Neural progenitor cell (in vitro differentiated cells): ENCODE measurements around the gene IFT20. TPM values are rescaled to one million over a fixed set of nuclear protein-coding genes. Genes with fewer than 3 reads are reported as not detected.

ENCODE experiments used
- DNase-seq: peaks from one replicate; pipeline ENCODE4 v3.0.0-alpha.2; 2016; ENCODE audit warnings: low spot score
- H2AFZ ChIP-seq: fragments of 200-600 bp; sonication (generic); replicated peaks from 2 replicates; pipeline ENCODE4 v1.6.1; 2016; ENCODE audit warnings: antibody characterized with exemption
- H3F3A ChIP-seq: fragments of 200-600 bp; sonication (generic); 2 replicates; pipeline ENCODE4 v1.6.1; 2016; ENCODE audit warnings: antibody characterized with exemption, low read depth
- H3K27ac ChIP-seq: fragments of 200-600 bp; sonication (generic); 2 replicates; pipeline ENCODE4 v1.5.1; 2016; ENCODE audit warnings: mild to moderate bottlenecking
- H3K27me3 ChIP-seq: fragments of 200-600 bp; sonication (generic); 2 replicates; pipeline ENCODE4 v1.6.1; 2016; ENCODE audit warnings: mild to moderate bottlenecking, moderate library complexity
- H3K36me3 ChIP-seq: fragments of 200-600 bp; sonication (generic); 2 replicates; pipeline ENCODE4 v1.5.1; 2016
- H3K4me1 ChIP-seq: fragments of 200-600 bp; sonication (generic); 2 replicates; pipeline ENCODE4 v1.6.1; 2016; ENCODE audit warnings: mixed run types
- H3K4me2 ChIP-seq: fragments of 200-600 bp; sonication (generic); 2 replicates; pipeline ENCODE4 v1.6.1; 2016
- H3K4me3 ChIP-seq: fragments of 200-600 bp; sonication (generic); 2 replicates; pipeline ENCODE4 v1.5.1; 2016
- H3K79me2 ChIP-seq: fragments of 200-600 bp; sonication (generic); 2 replicates; pipeline ENCODE4 v1.6.1; 2016; ENCODE audit warnings: low read depth
- H3K9ac ChIP-seq: fragments of 200-600 bp; sonication (generic); 2 replicates; pipeline ENCODE4 v1.6.1; 2016
- H3K9me3 ChIP-seq: fragments of 200-600 bp; sonication (generic); 2 replicates; pipeline ENCODE4 v1.5.1; 2016; ENCODE audit warnings: low read depth
- H4K20me1 ChIP-seq: fragments of 200-600 bp; sonication (generic); 2 replicates; pipeline ENCODE4 v1.6.1; 2016; ENCODE audit warnings: low read depth
- H3K27ac Mint-ChIP-seq: 3 replicates; pipeline ENCODE4 v1.8.0; 2021; ENCODE audit warnings: mixed read lengths
- H3K27me3 Mint-ChIP-seq: 2 replicates; pipeline ENCODE4 v1.8.0; 2022; ENCODE audit warnings: low read depth, mild to moderate bottlenecking, inconsistent platforms, moderate library complexity, mixed read lengths; ENCODE audit not compliant: insufficient read depth
- H3K36me3 Mint-ChIP-seq: 3 replicates; pipeline ENCODE4 v1.8.0; 2021; ENCODE audit warnings: mixed read lengths
- H3K4me1 Mint-ChIP-seq: 3 replicates; pipeline ENCODE4 v1.8.0; 2021; ENCODE audit warnings: mixed read lengths
- H3K4me3 Mint-ChIP-seq: 3 replicates; pipeline ENCODE4 v1.8.0; 2021; ENCODE audit warnings: mild to moderate bottlenecking, moderate library complexity, mixed read lengths
- H3K9me3 Mint-ChIP-seq: 3 replicates; pipeline ENCODE4 v1.8.0; 2020; ENCODE audit warnings: mixed read lengths
- EZH2 ChIP-seq: fragments of 200-600 bp; sonication (generic); IDR thresholded peaks from 2 replicates; pipeline ENCODE4 v1.6.1; 2017; ENCODE audit warnings: antibody characterized with exemption, mild to moderate bottlenecking, moderate library complexity
- EZH2phosphoT487 ChIP-seq: fragments of 200-600 bp; sonication (generic); IDR thresholded peaks from 2 replicates; pipeline ENCODE4 v1.6.1; 2017; ENCODE audit warnings: antibody characterized with exemption
- total RNA-seq: library from RNA; depleted of rRNA; stranded (reverse); fragments of >200 nt; gene quantifications from 2 replicates; pipeline ENCODE4 v1.2.3, GENCODE V29; 2015; ENCODE audit warnings: low replicate concordance
- TF ChIP-seq, protein P1 (sequence below): fragments of 200-600 bp; sonication (generic); IDR thresholded peaks from 2 replicates; pipeline ENCODE4 v1.5.1; 2017; ENCODE audit warnings: antibody characterized with exemption, mild to moderate bottlenecking

The IFT20 gene
- total RNA-seq, 1 donor from 2014 or later = 68.2 TPM

DNA sequence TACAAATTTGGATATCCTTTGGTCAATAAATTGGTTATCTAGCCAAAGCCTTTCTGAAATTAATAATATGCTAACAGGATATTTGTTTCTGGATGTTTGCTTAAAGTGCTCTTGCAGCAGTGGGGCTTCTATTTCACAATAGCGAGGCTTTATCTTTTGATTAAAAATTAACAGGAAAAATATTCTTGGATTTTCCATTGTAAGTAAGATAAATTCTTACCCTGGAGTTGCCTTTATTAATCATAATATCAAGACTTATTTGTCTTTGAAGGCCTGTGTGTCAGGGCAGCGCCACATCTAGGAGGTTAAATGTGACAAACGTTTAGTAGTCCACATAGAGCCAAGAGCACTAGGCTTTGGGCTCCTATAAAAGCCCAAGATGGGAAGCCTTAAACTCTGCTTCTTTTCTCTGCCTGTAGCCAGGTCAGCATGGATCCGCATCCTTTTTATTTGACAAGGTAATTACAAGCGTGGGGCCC, 11.0 kb downstream of the IFT20 start:
- Histone ChIP-seq H3K79me2 (peaks cover 94% of the 10 kb centered on the region), H3K9ac (no peak overlapping the region), H3F3A (peaks cover 24% of the 10 kb centered on the region), H2AFZ (no peak overlapping the region), H3K9me3 (no peaks in the 10 kb centered on the region), H3K4me3 (no peak overlapping the region), H3K36me3 (peaks cover 4% of the 10 kb centered on the region), H4K20me1 (peaks cover 76% of the 10 kb centered on the region), H3K27ac (peak overlapping the region; percentile 13), H3K4me2 (no peak overlapping the region), H3K27me3 (no peaks in the 10 kb centered on the region), H3K4me1 (peaks cover 23% of the 10 kb centered on the region)
- no peak overlapping the region for H3K27ac Mint-ChIP-seq
- no peak for DNase-seq
- no peaks in the 10 kb centered on the region for H3K27me3 Mint-ChIP-seq
- no peak for TF ChIP-seq EZH2phosphoT487
- TF ChIP-seq EZH2 = no peak
- TF ChIP-seq, protein P1, sequence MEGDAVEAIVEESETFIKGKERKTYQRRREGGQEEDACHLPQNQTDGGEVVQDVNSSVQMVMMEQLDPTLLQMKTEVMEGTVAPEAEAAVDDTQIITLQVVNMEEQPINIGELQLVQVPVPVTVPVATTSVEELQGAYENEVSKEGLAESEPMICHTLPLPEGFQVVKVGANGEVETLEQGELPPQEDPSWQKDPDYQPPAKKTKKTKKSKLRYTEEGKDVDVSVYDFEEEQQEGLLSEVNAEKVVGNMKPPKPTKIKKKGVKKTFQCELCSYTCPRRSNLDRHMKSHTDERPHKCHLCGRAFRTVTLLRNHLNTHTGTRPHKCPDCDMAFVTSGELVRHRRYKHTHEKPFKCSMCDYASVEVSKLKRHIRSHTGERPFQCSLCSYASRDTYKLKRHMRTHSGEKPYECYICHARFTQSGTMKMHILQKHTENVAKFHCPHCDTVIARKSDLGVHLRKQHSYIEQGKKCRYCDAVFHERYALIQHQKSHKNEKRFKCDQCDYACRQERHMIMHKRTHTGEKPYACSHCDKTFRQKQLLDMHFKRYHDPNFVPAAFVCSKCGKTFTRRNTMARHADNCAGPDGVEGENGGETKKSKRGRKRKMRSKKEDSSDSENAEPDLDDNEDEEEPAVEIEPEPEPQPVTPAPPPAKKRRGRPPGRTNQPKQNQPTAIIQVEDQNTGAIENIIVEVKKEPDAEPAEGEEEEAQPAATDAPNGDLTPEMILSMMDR = no peak
- no peaks in the 10 kb centered on the region for H3K9me3 Mint-ChIP-seq
- peaks cover 32% of the 10 kb centered on the region for H3K36me3 Mint-ChIP-seq
- H3K4me1 Mint-ChIP-seq = peaks cover 54% of the 10 kb centered on the region
- H3K4me3 Mint-ChIP-seq = no peak overlapping the region

DNA sequence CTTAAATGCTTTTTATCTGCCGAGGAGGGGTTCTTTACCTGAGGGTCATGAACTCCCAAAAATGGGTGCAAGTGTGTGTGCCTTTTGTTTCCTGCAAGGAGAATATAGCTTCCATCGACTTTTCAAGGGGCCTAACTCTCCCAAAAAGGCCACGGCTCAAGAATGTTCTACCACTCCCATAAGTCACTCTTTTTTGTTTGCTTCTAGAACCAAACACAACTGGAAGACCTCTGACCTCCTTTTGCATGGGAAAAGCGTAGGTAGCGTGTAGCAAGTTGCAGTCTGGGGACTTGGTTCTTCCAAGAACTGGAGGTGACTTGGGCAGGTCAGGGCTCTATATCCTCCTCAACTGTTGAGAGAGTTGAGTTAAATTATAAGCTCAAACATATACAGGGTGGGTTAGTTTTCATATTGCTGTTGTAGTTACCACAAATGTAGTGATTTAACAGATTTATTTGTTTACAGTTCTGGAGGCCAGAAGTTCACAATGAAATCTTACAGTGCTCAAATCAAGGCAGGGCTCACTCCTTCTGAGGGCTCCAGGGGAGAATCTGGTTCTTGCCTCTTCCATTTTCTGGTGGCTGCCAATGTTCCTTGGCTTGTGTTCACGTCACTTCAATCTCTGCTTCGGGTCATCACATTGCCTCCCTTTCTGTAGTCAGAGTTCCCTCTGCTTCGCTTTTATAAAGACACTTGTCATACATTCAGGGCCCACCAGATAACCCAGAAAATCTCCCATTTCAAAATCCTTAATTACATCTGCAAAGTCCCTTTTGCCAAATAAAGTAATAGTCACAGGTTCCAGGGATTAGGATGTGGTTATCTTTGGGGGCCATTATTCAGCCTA, 14.8 kb downstream of the IFT20 start:
- H3K9me3 Mint-ChIP-seq = no peaks in the 10 kb centered on the region
- no peak for DNase-seq
- Histone ChIP-seq H3K36me3 (no peaks in the 10 kb centered on the region), H2AFZ (no peak overlapping the region), H3K27ac (no peak overlapping the region), H3K9ac (peak overlapping the region; percentile 76), H3F3A (peaks cover 4% of the 10 kb centered on the region), H3K27me3 (no peaks in the 10 kb centered on the region), H3K9me3 (no peaks in the 10 kb centered on the region), H3K4me2 (peak overlapping the region; percentile 85), H4K20me1 (peaks cover 54% of the 10 kb centered on the region), H3K4me3 (peak overlapping the region; percentile 80), H3K79me2 (peaks cover 67% of the 10 kb centered on the region), H3K4me1 (peaks cover 30% of the 10 kb centered on the region)
- H3K4me1 Mint-ChIP-seq = peaks cover 55% of the 10 kb centered on the region
- H3K27ac Mint-ChIP-seq = peak overlapping the region; percentile 31
- no peaks in the 10 kb centered on the region for H3K27me3 Mint-ChIP-seq
- H3K4me3 Mint-ChIP-seq = peak overlapping the region; percentile 97
- TF ChIP-seq EZH2phosphoT487 (no peak), EZH2 (no peak)
- H3K36me3 Mint-ChIP-seq = peaks cover 15% of the 10 kb centered on the region

DNA sequence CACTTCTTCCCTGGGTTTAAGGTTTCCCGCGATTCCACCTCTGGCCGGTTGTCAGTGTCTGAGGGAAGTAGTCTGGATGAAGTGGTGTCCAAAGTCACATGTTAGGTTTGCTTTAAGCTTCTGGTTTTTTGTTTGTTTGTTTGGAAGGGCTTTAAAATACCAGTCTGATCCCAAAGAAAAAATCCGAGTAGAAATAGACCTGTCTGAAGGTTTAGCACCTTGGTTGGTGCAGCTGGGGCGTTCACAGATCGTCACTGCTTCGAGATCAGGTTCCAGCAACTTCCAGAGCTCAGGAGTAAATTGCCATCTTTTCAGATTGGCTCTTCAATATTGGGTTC, 15.7 kb downstream of the IFT20 start:
- Histone ChIP-seq H3K27me3 (no peaks in the 10 kb centered on the region), H3F3A (peaks cover 4% of the 10 kb centered on the region), H3K4me2 (peak overlapping the region; percentile 85), H3K9me3 (no peaks in the 10 kb centered on the region), H3K9ac (peak overlapping the region; percentile 76), H3K79me2 (peaks cover 58% of the 10 kb centered on the region), H3K36me3 (no peaks in the 10 kb centered on the region), H3K4me1 (peaks cover 30% of the 10 kb centered on the region), H2AFZ (peak overlapping the region; percentile 62), H4K20me1 (peaks cover 46% of the 10 kb centered on the region), H3K27ac (peak overlapping the region; percentile 73), H3K4me3 (peak overlapping the region; percentile 80)
- DNase-seq = no peak
- H3K27ac Mint-ChIP-seq = peak overlapping the region; percentile 31
- H3K27me3 Mint-ChIP-seq = no peaks in the 10 kb centered on the region
- H3K9me3 Mint-ChIP-seq = no peaks in the 10 kb centered on the region
- TF ChIP-seq EZH2phosphoT487 = no peak
- no peak for TF ChIP-seq EZH2
- peaks cover 46% of the 10 kb centered on the region for H3K4me1 Mint-ChIP-seq
- peaks cover 11% of the 10 kb centered on the region for H3K36me3 Mint-ChIP-seq
- H3K4me3 Mint-ChIP-seq = peak overlapping the region; percentile 97

- H3K4me2 ChIP-seq = peak within 1 kb of the TSS; percentile 85
- peak within 1 kb of the TSS; percentile 80 for H3K4me3 ChIP-seq
- peak within 1 kb of the TSS; percentile 73 for H3K27ac ChIP-seq
- no peaks in the 10 kb centered on the region for H3K9me3 ChIP-seq
- no peaks in the 10 kb centered on the region for H3K27me3 Mint-ChIP-seq
- H3K27ac Mint-ChIP-seq = peak within 1 kb of the TSS; percentile 51
- H3K36me3 Mint-ChIP-seq = peaks cover 11% of the 10 kb centered on the region
- no peaks in the 10 kb centered on the region for H3K36me3 ChIP-seq
- peaks cover 52% of the 10 kb centered on the region for H3K79me2 ChIP-seq
- DNase-seq = peak; percentile 97
- H3K4me1 Mint-ChIP-seq = peaks cover 46% of the 10 kb centered on the region
- no peaks in the 10 kb centered on the region for H3K27me3 ChIP-seq
- peaks cover 4% of the 10 kb centered on the region for H3F3A ChIP-seq
- H3K9ac ChIP-seq = peak within 1 kb of the TSS; percentile 76
- H4K20me1 ChIP-seq = peaks cover 40% of the 10 kb centered on the region
- TF ChIP-seq EZH2 = peak; percentile 24
- TF ChIP-seq, protein P1 = no peak
- H2AFZ ChIP-seq = peak within 1 kb of the TSS; percentile 62
- peaks cover 27% of the 10 kb centered on the region for H3K4me1 ChIP-seq
- H3K9me3 Mint-ChIP-seq = no peaks in the 10 kb centered on the region
- peak within 1 kb of the TSS; percentile 97 for H3K4me3 Mint-ChIP-seq
These were observed 16.3 kb downstream of the IFT20 start, which contains the start of gene TMEM97 for GRCh38 chr17:28318759-28319597. Gene TMEM97 (plus strand): TSS chr17:28319200. CDS start chr17:28319240, 40 bp downstream.
